Retinal pigment epithelial cell (primary cell): Measurements from ENCODE around the gene NDUFB10.
"Not testable (repeated sequence)": the region's sequence is repeated elsewhere in the genome, so short reads cannot be mapped to it uniquely, and the experiment has no call there.

ENCODE experiments used
- DNase-seq: peaks from one replicate; pipeline ENCODE4 v3.0.0-alpha.2; 2010; ENCODE audit warnings: low read depth
- H3K4me3 ChIP-seq: 2 replicates; pipeline ENCODE4 v1.5.1; 2011; ENCODE audit warnings: mild to moderate bottlenecking, low read length, control low read depth, moderate library complexity
- CTCF ChIP-seq: conservative IDR thresholded peaks from 2 replicates; pipeline ENCODE4 v1.5.1; 2011; ENCODE audit warnings: low read depth, low read length, control low read depth, inconsistent platforms

NDUFB10 gene

GRCh38 chr16:1961651-1962067, 2.3 kb downstream of the NDUFB10 start:
- no peak for DNase-seq
- no peak overlapping the region for H3K4me3 ChIP-seq
- no peak for TF ChIP-seq CTCF

- DNase-seq: not testable (repeated sequence)
- peak overlapping the region; percentile 70 for H3K4me3 ChIP-seq
These were observed 3.1 kb downstream of the NDUFB10 start for GRCh38 chr16:1962161-1963153.

- peak; percentile 24 for TF ChIP-seq CTCF
- peak overlapping the region; percentile 70 for H3K4me3 ChIP-seq
- no peak for DNase-seq
These were observed 4.6 kb downstream of the NDUFB10 start for GRCh38 chr16:1963806-1964505.

GRCh38 chr16:1964506-1965395, 5.4 kb downstream of the NDUFB10 start, which contains the start of gene RPS2:
TSS of gene RPS2 (minus strand) at chr16:1964826. CDS start at chr16:1964625, 201 bp downstream.
- peak; percentile 94 for DNase-seq
- no peak for TF ChIP-seq CTCF

GRCh38 chr16:1965396-1966001, 6.2 kb downstream of the NDUFB10 start:
- H3K4me3 ChIP-seq: peak overlapping the region; percentile 70
- no peak for TF ChIP-seq CTCF
- no peak for DNase-seq

More at GRCh38 chr16:1964506-1965395, 5.4 kb downstream of the NDUFB10 start, which contains the start of gene RPS2:
- H3K4me3 ChIP-seq: peak within 1 kb of the TSS; percentile 70

- H3K4me3 ChIP-seq: peak within 1 kb of the TSS; percentile 70
- DNase-seq: no peak
- TF ChIP-seq CTCF: no peak
These were observed 7.1 kb downstream of the NDUFB10 start, which contains the start of gene RNF151 for GRCh38 chr16:1966460-1966859. TSS of gene RNF151 (plus strand) at chr16:1966856. CDS start at chr16:1966882, 26 bp downstream.
